GM21529 (cell line): Measurements from ENCODE around the gene PAQR3.
"Not testable (repeated sequence)": the region's sequence is repeated elsewhere in the genome, so short reads cannot be mapped to it uniquely, and the experiment has no call there.

Source experiments
- ATAC-seq: cut with Tn5 transposase; IDR thresholded peaks from one replicate; pipeline ENCODE4 v1.9.1; 2021; ENCODE audit not compliant: unreplicated experiment

PAQR3 gene

GRCh38 chr4:78928835-78929234, 10.4 kb downstream of the PAQR3 start:
- no peak for ATAC-seq

- no peak for ATAC-seq
Observed at GRCh38 chr4:78926826-78927225, 12.4 kb downstream of the PAQR3 start.

- ATAC-seq, result no peak
Observed at GRCh38 chr4:78923464-78924312, 15.6 kb downstream of the PAQR3 start.

- no peak for ATAC-seq
Observed at GRCh38 chr4:78922207-78922606, 17.0 kb downstream of the PAQR3 start.

- ATAC-seq, result no peak
Observed at GRCh38 chr4:78910612-78911011, 28.6 kb downstream of the PAQR3 start.

GRCh38 chr4:78908974-78909373, 30.3 kb downstream of the PAQR3 start:
- ATAC-seq, result not testable (repeated sequence)

- ATAC-seq, result no peak
Observed at GRCh38 chr4:78907638-78908037, 31.6 kb downstream of the PAQR3 start.

GRCh38 chr4:78904143-78904542, 35.1 kb downstream of the PAQR3 start:
- ATAC-seq, result no peak

GRCh38 chr4:78902298-78902697, 36.9 kb downstream of the PAQR3 start:
- no peak for ATAC-seq

- ATAC-seq, result no peak
Observed at GRCh38 chr4:78901882-78902281, 37.4 kb downstream of the PAQR3 start.

GRCh38 chr4:78899302-78899701, 39.9 kb downstream of the PAQR3 start:
- ATAC-seq, result no peak

GRCh38 chr4:78889955-78890354, 49.3 kb downstream of the PAQR3 start:
- no peak for ATAC-seq

- no peak for ATAC-seq
Observed at GRCh38 chr4:78885598-78885997, 53.6 kb downstream of the PAQR3 start.

GRCh38 chr4:78880874-78881492, 58.3 kb downstream of the PAQR3 start:
- peak; percentile 53 for ATAC-seq

GRCh38 chr4:78878031-78878430, 61.2 kb downstream of the PAQR3 start:
- ATAC-seq, result no peak

GRCh38 chr4:78876568-78877320, 62.5 kb downstream of the PAQR3 start:
- ATAC-seq, result no peak

GRCh38 chr4:78870056-78870455, 69.2 kb downstream of the PAQR3 start:
- ATAC-seq, result no peak

GRCh38 chr4:78868712-78869111, 70.5 kb downstream of the PAQR3 start:
- ATAC-seq, result not testable (repeated sequence)

- ATAC-seq, result no peak
Observed at GRCh38 chr4:78865451-78865850, 73.8 kb downstream of the PAQR3 start.

- ATAC-seq, result peak; percentile 52
Observed at GRCh38 chr4:78864405-78865024, 74.7 kb downstream of the PAQR3 start.

GRCh38 chr4:78863991-78864390, 75.2 kb downstream of the PAQR3 start:
- ATAC-seq, result no peak
